ENCODE results near the gene NAT8L. TPM values are rescaled to one million over a fixed set of nuclear protein-coding genes. Genes with fewer than 3 reads are reported as not detected.

The NAT8L gene
- total and polyA plus RNA-seq, 2 of the 13 experiments (the other 11 are each of a cell fraction or from before 2014, with no cell fraction given) = 2.2 to 3.3 TPM

DNA sequence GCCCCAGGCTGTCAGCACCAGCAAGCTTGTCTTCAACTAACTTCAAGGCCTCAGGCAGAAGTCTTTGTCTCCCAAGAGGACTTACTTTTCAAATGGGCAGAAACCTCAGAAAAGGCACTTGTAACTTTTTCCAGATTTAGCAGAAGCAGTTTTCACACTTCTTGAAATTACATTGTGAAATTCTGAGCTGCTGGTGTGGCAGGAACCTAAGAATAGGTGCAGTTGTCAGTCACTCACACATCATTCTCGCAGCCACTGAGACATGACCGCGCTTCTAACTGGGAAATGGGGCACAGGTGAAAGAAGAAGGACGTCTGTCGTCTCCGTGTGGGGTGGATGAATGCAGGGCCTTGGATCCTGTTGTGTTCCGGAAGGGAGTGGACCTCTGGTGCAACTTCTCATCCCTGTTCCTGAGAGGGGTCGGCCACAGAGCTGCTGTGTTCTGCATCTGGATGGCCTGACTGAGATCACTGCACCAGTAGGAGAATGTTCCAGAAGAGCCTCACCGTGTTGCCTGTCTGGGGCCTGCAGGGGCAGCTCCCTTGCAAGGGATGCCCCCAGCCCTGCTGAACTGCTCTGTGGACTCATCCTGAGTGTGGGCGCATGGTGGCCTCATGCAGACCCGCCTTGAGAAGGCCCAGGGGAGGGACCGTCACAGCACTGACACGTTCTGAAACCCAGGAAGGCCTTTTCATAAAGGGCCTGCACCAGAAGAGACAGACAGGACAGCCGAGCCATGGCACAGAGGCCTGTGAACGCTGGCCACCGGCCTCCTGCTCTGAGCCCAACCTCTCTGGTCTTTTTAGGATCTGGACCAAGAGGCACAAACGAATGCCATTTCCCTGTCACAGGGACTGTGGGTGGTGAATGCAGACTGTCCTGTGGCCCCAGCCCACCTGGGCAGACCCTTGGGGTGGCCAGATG, 18.7 kb downstream of the NAT8L start (continued):
- TF ChIP-seq RERE (CRISPR knock-in tag; IDR thresholded peaks at IDR 0.05; ENCODE audit: low read depth) (no peak), ZNF362 (CRISPR knock-in tag; IDR thresholded peaks at IDR 0.05; ENCODE audit: borderline replicate concordance) (no peak), RNF2 (conservative IDR thresholded peaks at IDR 0.05; ENCODE audit: low read depth) (no peak), ZNF318 (CRISPR knock-in tag; IDR thresholded peaks at IDR 0.05) (no peak), ISX (CRISPR knock-in tag; conservative IDR thresholded peaks at IDR 0.05) (no peak), ZNF605 (CRISPR knock-in tag; IDR thresholded peaks at IDR 0.05) (0 out of 2 replicates have a peak, but pooled peaks have one; percentile 43), FOXA3 (CRISPR knock-in tag; IDR thresholded peaks at IDR 0.05) (no peak), PTBP1 (IDR thresholded peaks at IDR 0.05; ENCODE audit: low read depth, low read length, poor library complexity, severe bottlenecking) (no peak), ZFP91 (CRISPR knock-in tag; IDR thresholded peaks at IDR 0.05; ENCODE audit: borderline replicate concordance) (no peak), SMAD1 (CRISPR knock-in tag; IDR thresholded peaks at IDR 0.05; ENCODE audit: borderline replicate concordance, low read depth) (no peak), JUN (CRISPR knock-in tag; IDR thresholded peaks at IDR 0.05) (no peak)
